GM12878 (cell line): ENCODE data around the gene MICA. TPM values are rescaled to one million over a fixed set of nuclear protein-coding genes. Genes with fewer than 3 reads are reported as not detected.

Experiments
- ATF2 ChIP-seq: IDR thresholded peaks from 2 replicates; pipeline ENCODE4 v1.6.1; 2012; ENCODE audit warnings: low read length, inconsistent platforms
- ATF7 ChIP-seq: fragments of 450-650 bp; IDR thresholded peaks from 2 replicates; pipeline ENCODE4 v1.6.1; 2016; ENCODE audit warnings: low read depth, mild to moderate bottlenecking
- BACH1 ChIP-seq: fragments of 450-650 bp; IDR thresholded peaks from 2 replicates; pipeline ENCODE4 v1.6.1; 2017; ENCODE audit warnings: mild to moderate bottlenecking, borderline replicate concordance
- BRCA1 ChIP-seq: IDR thresholded peaks from 2 replicates; pipeline ENCODE4 v1.6.1; 2011; ENCODE audit warnings: low read depth, low read length, improper control_type of control experiment
- CEBPB ChIP-seq, 2 experiments: fragments of 150-350 bp in 1 of 2; IDR thresholded peaks; 2 replicates each; pipeline ENCODE4 v1.6.1; 2012 to 2014; ENCODE audit warnings: low read depth in 2 of 2, low read length in 2 of 2, borderline replicate concordance in 1 of 2, inconsistent platforms in 1 of 2
- CEBPZ ChIP-seq: fragments of 150-350 bp; IDR thresholded peaks from 2 replicates; pipeline ENCODE4 v1.6.1; 2016; ENCODE audit warnings: low read depth, low read length
- GABPA ChIP-seq: IDR thresholded peaks from 2 replicates; pipeline ENCODE4 v1.6.1; 2014; ENCODE audit warnings: antibody characterized with exemption, low read depth, mild to moderate bottlenecking, inconsistent platforms
- IKZF1 ChIP-seq: fragments of 450-650 bp; conservative IDR thresholded peaks from 2 replicates; pipeline ENCODE4 v1.6.1; 2017; ENCODE audit warnings: antibody characterized with exemption, mild to moderate bottlenecking
- KDM1A ChIP-seq: fragments of 200-600 bp; sonication (generic); IDR thresholded peaks from 2 replicates; pipeline ENCODE4 v1.6.1; 2016; ENCODE audit warnings: borderline replicate concordance
- KLF5 ChIP-seq: fragments of 450-650 bp; IDR thresholded peaks from 2 replicates; pipeline ENCODE4 v1.6.1; 2014; ENCODE audit warnings: mild to moderate bottlenecking; ENCODE audit not compliant: partially characterized antibody
- MEF2B ChIP-seq: fragments of 450-650 bp; IDR thresholded peaks from 2 replicates; pipeline ENCODE4 v1.6.1; 2018; ENCODE audit warnings: mild to moderate bottlenecking, moderate library complexity; ENCODE audit not compliant: partially characterized antibody, poor library complexity, severe bottlenecking
- MTA3 ChIP-seq: IDR thresholded peaks from 2 replicates; pipeline ENCODE4 v1.6.1; 2012; ENCODE audit warnings: low read length, inconsistent platforms, borderline replicate concordance
- NBN ChIP-seq: fragments of 450-650 bp; IDR thresholded peaks from 2 replicates; pipeline ENCODE4 v1.6.1; 2016
- POLR2A ChIP-seq: IDR thresholded peaks from 2 replicates; pipeline ENCODE4 v1.6.1; 2011; ENCODE audit warnings: low read depth, mild to moderate bottlenecking, low read length
- RELA ChIP-seq: fragments of 450-650 bp; IDR thresholded peaks from 2 replicates; pipeline ENCODE4 v1.8.0; 2014; ENCODE audit warnings: borderline replicate concordance; ENCODE audit not compliant: partially characterized antibody
- SIN3A ChIP-seq: IDR thresholded peaks from 2 replicates; pipeline ENCODE4 v1.6.1; 2012; ENCODE audit warnings: low read depth, low read length, improper control_type of control experiment
- SMARCA5 ChIP-seq: fragments of 450-650 bp; IDR thresholded peaks from 2 replicates; pipeline ENCODE4 v1.6.1; 2017; ENCODE audit warnings: mild to moderate bottlenecking
- STAT3 ChIP-seq: IDR thresholded peaks from 2 replicates; pipeline ENCODE4 v1.6.1; 2011; ENCODE audit warnings: low read depth, low read length, improper control_type of control experiment
- ZBTB4 ChIP-seq: fragments of 450-650 bp; formaldehyde crosslinking; IDR thresholded peaks from 2 replicates; pipeline ENCODE4 v1.4.0; 2022; ENCODE audit warnings: mild to moderate bottlenecking, moderate library complexity
- ZNF207 ChIP-seq: fragments of 450-650 bp; IDR thresholded peaks from 2 replicates; pipeline ENCODE4 v1.6.1; 2014; ENCODE audit warnings: antibody characterized with exemption, mild to moderate bottlenecking, borderline replicate concordance
- ZNF24 ChIP-seq: fragments of 450-650 bp; IDR thresholded peaks from 2 replicates; pipeline ENCODE4 v1.6.1; 2017; ENCODE audit warnings: antibody characterized with exemption, mild to moderate bottlenecking
- polyA plus RNA-seq, 11 experiments: library from polyadenylated mRNA; depleted of rRNA in 4 of 11; unstranded in 6 of 11; stranded (reverse) in 5 of 11; fragments of >200 nt; fragmentation: Nextera tagmentation in 4 of 11; fragmentation: Illumina TruSeq in 1 of 11; extraction: Ambion mirVana in 4 of 11; extraction: Trizol in 1 of 11; gene quantifications; 1 replicate in 1 of 11; 2 replicates in 10 of 11; pipeline versions ENCODE4 v1.2.1 to v1.2.3, GENCODE V29; 2011 to 2016; ENCODE audit warnings: inconsistent platforms in 2 of 11, missing spikeins in 2 of 11, low read depth in 1 of 11
- total RNA-seq, 4 experiments: library from RNA; depleted of rRNA in 3 of 4; stranded (reverse); fragments of >200 nt in 3 of 4; fragmentation: Illumina TruSeq in 1 of 4; extraction: Trizol in 1 of 4; gene quantifications; 2 replicates each; pipeline versions ENCODE4 v1.2.1 to v1.2.3, GENCODE V29; 2013 to 2021
- TF ChIP-seq, protein P1 (sequence below): IDR thresholded peaks from 2 replicates; pipeline ENCODE4 v1.6.1; 2011; ENCODE audit warnings: borderline replicate concordance, low read depth, mild to moderate bottlenecking, moderate library complexity, low read length; ENCODE audit not compliant: insufficient read depth, poor library complexity, severe bottlenecking

The MICA gene
- total and polyA plus RNA-seq, 10 of the 15 experiments (the other 5 are each of a cell fraction or from before 2014, with no cell fraction given): 3.6 to 10.5 (median 6.9) TPM

DNA sequence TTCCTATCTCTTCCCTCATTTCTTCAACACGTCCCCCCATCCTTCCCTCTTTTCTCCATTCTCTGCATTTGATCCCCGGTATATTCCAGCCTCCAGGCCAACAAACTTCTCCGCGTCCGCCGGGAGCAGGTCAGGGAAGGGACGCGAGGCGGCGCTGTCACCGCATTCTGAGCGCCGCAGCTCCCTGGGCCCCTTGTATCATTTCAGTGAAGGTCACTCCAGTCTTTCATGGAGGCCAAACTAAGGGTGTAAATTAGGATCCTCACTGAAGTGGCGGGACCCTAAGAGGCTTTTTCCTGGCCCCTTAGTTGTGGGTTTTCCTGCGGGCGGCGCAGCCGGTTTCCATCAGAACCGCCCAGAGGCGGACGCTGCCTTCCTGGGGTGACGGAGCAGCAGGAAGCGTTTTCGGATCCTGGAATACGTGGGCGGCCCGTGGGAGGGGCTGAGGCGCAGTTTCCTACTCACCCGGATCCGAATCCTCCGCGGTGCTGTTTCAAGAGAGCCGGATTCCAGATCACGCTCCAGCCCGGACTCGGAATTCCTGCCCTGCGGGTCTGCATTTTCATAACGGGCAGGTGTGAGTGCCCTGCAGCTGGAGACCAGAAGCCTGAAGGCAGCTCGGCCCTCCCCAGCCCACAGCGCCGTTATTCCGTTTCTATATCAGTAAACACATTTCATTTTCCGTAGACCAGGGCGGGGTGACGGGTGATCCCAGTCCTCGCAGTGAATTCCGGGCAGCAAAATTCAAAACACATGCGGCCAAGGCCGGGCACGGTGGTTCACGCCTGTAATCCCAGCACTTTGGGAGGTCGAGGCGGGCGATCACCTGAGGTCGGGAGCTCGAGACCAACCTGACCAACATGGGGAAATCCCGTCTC is 3.6 kb upstream of the MICA start (continued):
- TF ChIP-seq ZNF207 (0 out of 2 replicates have a peak, but pooled peaks have one; percentile 50), BRCA1 (no peak), ZBTB4 (CRISPR knock-in tag) (no peak), NBN (peak; percentile 76), CEBPZ (no peak), ATF2 (no peak), RELA (no peak), MTA3 (no peak), ZNF24 (0 out of 2 replicates have a peak, but pooled peaks have one; percentile 9), STAT3 (no peak), CEBPB (IDR thresholded peaks at IDR 0.05; ENCODE audit: borderline replicate concordance in 1 of 2, low read depth in 2 of 2, low read length in 2 of 2) (no peak), KLF5 (no peak), SMARCA5 (peak; percentile 94), ATF7 (no peak; the same call in 1 of the 2 replicates), GABPA (no peak), KDM1A (no peak), SIN3A (0 out of 2 replicates have a peak, but pooled peaks have one; percentile 19), MEF2B (no peak), BACH1 (no peak), POLR2A (no peak), IKZF1 (peak; percentile 88)
- TF ChIP-seq, protein P1, sequence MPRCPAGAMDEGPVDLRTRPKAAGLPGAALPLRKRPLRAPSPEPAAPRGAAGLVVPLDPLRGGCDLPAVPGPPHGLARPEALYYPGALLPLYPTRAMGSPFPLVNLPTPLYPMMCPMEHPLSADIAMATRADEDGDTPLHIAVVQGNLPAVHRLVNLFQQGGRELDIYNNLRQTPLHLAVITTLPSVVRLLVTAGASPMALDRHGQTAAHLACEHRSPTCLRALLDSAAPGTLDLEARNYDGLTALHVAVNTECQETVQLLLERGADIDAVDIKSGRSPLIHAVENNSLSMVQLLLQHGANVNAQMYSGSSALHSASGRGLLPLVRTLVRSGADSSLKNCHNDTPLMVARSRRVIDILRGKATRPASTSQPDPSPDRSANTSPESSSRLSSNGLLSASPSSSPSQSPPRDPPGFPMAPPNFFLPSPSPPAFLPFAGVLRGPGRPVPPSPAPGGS: no peak
